C4-2B (cell line): Measurements from ENCODE around the gene SYT9.

ENCODE experiments used
- CTCF ChIP-seq: fragments of 450-650 bp; conservative IDR thresholded peaks from 2 replicates; pipeline ENCODE4 v1.5.1; 2017; ENCODE audit warnings: mild to moderate bottlenecking
- ZFX ChIP-seq: fragments of 450-650 bp; IDR thresholded peaks from 2 replicates; pipeline ENCODE4 v1.6.1; 2017

- TF ChIP-seq CTCF, result no peak
- TF ChIP-seq ZFX, result no peak
Measured at GRCh38 chr11:7332962-7333361, 81.3 kb downstream of the SYT9 start.
